WTC11 (cell line): ENCODE results near the gene ATP9A. TPM values are rescaled to one million over a fixed set of nuclear protein-coding genes. Genes with fewer than 3 reads are reported as not detected.
"Not testable (repeated sequence)": the region's sequence is repeated elsewhere in the genome, so short reads cannot be mapped to it uniquely, and the experiment has no call there.

Experiments
- ATAC-seq: fragments of 200-7000 bp; cut with Tn5 transposase; 2 replicates; pipeline ENCODE4 v1.10.0; 2021; ENCODE audit warnings: mild to moderate bottlenecking, moderate library complexity
- CTCF ChIA-PET: fragments of 300-600 bp; sonication (Branson Sonifier 250); formaldehyde crosslinking; loops from one replicate; lab custom pipeline; 2021; ENCODE audit warnings: antibody characterized with exemption; lab: Charles Lee
- POLR2A ChIA-PET: fragments of 350-600 bp; sonication (Branson Sonifier 250); formaldehyde crosslinking; loops from one replicate; lab custom pipeline; 2021; ENCODE audit warnings: antibody characterized with exemption; lab: Charles Lee
- DNase-seq: peaks from one replicate; pipeline ENCODE4 v3.0.0; 2021; ENCODE audit warnings: low spot score
- H3K27ac Mint-ChIP-seq: 2 replicates; pipeline ENCODE4 v1.8.0; 2021; ENCODE audit warnings: mixed read lengths
- H3K27me3 Mint-ChIP-seq: 2 replicates; pipeline ENCODE4 v1.8.0; 2021; ENCODE audit warnings: low read depth, mild to moderate bottlenecking, moderate library complexity, mixed read lengths
- H3K36me3 Mint-ChIP-seq: 2 replicates; pipeline ENCODE4 v1.8.0; 2021; ENCODE audit warnings: mixed read lengths
- H3K4me1 Mint-ChIP-seq: 2 replicates; pipeline ENCODE4 v1.8.0; 2022; ENCODE audit warnings: mixed read lengths
- H3K4me3 Mint-ChIP-seq: 2 replicates; pipeline ENCODE4 v1.8.0; 2021; ENCODE audit warnings: mild to moderate bottlenecking, moderate library complexity, mixed read lengths
- H3K9me3 Mint-ChIP-seq: 2 replicates; pipeline ENCODE4 v1.8.0; 2021; ENCODE audit warnings: mixed read lengths
- JAZF1 ChIP-seq: fragments of 250-450 bp; sonication (Bioruptor Pico); IDR thresholded peaks from 2 replicates; pipeline ENCODE4 v1.9.0; 2021; ENCODE audit warnings: moderate library complexity, mild to moderate bottlenecking, inconsistent platforms
- SOX15 ChIP-seq: fragments of 250-450 bp; sonication (Bioruptor Pico); IDR thresholded peaks from 2 replicates; pipeline ENCODE4 v1.9.0; 2021; ENCODE audit warnings: mild to moderate bottlenecking
- TCF7 ChIP-seq: sonication (generic); formaldehyde crosslinking; IDR thresholded peaks from 2 replicates; pipeline ENCODE4 v1.8.0; 2022; ENCODE audit warnings: mild to moderate bottlenecking, low read depth, missing genetic modification reagents, moderate library complexity
- TEAD4 ChIP-seq: sonication (generic); formaldehyde crosslinking; IDR thresholded peaks from 2 replicates; pipeline ENCODE4 v1.8.0; 2022; ENCODE audit warnings: mild to moderate bottlenecking, missing genetic modification reagents
- ZNF232 ChIP-seq: sonication (generic); formaldehyde crosslinking; IDR thresholded peaks from 2 replicates; pipeline ENCODE4 v1.8.0; 2022; ENCODE audit warnings: mild to moderate bottlenecking, missing genetic modification reagents
- total RNA-seq: library from RNA; stranded (reverse); gene quantifications from 3 replicates; pipeline ENCODE4 v1.2.3, GENCODE V29; 2021
- TF ChIP-seq, protein P1 (sequence below): fragments of 200-600 bp; IDR thresholded peaks from 2 replicates; pipeline ENCODE4 v1.8.0; 2022; ENCODE audit warnings: antibody characterized with exemption
- TF ChIP-seq, protein P2 (sequence below): fragments of 250-450 bp; sonication (Bioruptor Pico); IDR thresholded peaks from 2 replicates; pipeline ENCODE4 v1.9.0; 2021; ENCODE audit warnings: mild to moderate bottlenecking, borderline replicate concordance
- TF ChIP-seq, protein P3 (sequence below): sonication (generic); formaldehyde crosslinking; IDR thresholded peaks from 2 replicates; pipeline ENCODE4 v1.8.0; 2023; ENCODE audit warnings: missing genetic modification reagents
- TF ChIP-seq, protein P4 (sequence below): sonication (generic); formaldehyde crosslinking; IDR thresholded peaks from 2 replicates; pipeline ENCODE4 v1.8.1; 2022; ENCODE audit warnings: mild to moderate bottlenecking, missing genetic modification reagents, moderate library complexity, borderline replicate concordance
- TF ChIP-seq, protein P5 (sequence below): sonication (generic); formaldehyde crosslinking; IDR thresholded peaks from 2 replicates; pipeline ENCODE4 v1.8.0; 2022; ENCODE audit warnings: missing genetic modification reagents
- TF ChIP-seq, protein P6 (sequence below): sonication (generic); formaldehyde crosslinking; IDR thresholded peaks from 2 replicates; pipeline ENCODE4 v1.8.1; 2022; ENCODE audit warnings: low read depth, mild to moderate bottlenecking, moderate library complexity, missing genetic modification reagents, borderline replicate concordance
- TF ChIP-seq, protein P7 (sequence below): fragments of 250-450 bp; sonication (Bioruptor Pico); IDR thresholded peaks from 2 replicates; pipeline ENCODE4 v1.8.0; 2021; ENCODE audit warnings: mild to moderate bottlenecking
- TF ChIP-seq, protein P8 (sequence below): sonication (generic); formaldehyde crosslinking; IDR thresholded peaks from 2 replicates; pipeline ENCODE4 v1.8.1; 2023; ENCODE audit warnings: mild to moderate bottlenecking, missing genetic modification reagents, moderate library complexity

Gene ATP9A
- total RNA-seq, 1 experiment from 2014 or later, result 5.0 TPM

DNA sequence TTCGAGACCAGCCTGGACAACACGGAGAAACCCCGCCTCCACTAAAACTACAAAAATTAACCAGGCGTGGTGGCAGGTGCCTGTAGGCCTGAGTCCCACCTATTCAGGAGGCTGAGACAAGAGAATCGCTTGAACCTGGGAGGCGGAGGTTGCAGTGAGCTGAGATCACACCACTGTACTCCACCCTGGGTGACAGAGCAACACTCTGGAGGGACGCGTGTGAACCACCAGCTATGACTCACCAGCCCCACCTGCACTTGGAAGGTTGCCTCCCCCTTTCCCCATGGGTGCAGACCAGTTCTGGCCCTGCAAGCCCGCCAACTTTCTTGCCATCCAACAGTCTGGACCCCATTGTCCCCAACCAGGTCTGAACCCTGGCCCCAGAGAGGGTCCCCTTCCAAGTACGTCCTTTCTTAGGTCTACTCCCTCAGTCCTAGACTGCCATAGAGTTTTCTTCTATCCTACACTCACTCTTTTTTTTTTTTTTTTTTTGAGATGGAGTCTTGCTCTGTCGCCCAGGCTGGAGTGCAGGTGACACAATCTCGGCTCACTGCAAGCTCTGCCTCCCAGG is 29.2 kb downstream of the ATP9A start (continued):
- TF ChIP-seq, protein P1, sequence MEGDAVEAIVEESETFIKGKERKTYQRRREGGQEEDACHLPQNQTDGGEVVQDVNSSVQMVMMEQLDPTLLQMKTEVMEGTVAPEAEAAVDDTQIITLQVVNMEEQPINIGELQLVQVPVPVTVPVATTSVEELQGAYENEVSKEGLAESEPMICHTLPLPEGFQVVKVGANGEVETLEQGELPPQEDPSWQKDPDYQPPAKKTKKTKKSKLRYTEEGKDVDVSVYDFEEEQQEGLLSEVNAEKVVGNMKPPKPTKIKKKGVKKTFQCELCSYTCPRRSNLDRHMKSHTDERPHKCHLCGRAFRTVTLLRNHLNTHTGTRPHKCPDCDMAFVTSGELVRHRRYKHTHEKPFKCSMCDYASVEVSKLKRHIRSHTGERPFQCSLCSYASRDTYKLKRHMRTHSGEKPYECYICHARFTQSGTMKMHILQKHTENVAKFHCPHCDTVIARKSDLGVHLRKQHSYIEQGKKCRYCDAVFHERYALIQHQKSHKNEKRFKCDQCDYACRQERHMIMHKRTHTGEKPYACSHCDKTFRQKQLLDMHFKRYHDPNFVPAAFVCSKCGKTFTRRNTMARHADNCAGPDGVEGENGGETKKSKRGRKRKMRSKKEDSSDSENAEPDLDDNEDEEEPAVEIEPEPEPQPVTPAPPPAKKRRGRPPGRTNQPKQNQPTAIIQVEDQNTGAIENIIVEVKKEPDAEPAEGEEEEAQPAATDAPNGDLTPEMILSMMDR, result no peak

DNA sequence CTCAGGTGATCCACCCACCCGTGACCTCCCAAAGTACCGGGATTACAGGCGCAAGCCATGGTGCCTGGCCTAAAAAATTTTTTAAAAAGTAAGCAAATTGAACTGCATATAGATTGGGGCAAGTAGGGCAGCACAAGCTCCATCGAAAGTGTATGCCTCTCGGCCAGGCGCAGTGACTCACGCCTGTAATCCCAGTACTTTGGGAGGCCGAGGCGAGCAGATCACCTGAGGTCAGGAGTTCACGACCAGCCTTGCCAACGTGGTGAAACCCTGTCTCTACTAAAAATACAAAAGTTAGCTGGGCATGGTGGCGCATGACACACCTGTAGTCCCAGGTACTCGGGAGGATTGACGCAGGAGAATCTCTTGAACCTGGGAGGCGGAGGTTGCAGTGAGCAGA is 29.9 kb downstream of the ATP9A start:
- H3K4me1 Mint-ChIP-seq, ATAC-seq, CTCF ChIA-PET, DNase-seq, POLR2A ChIA-PET, H3K27ac Mint-ChIP-seq, H3K27me3 Mint-ChIP-seq, H3K9me3 Mint-ChIP-seq, H3K36me3 Mint-ChIP-seq, H3K4me3 Mint-ChIP-seq: not testable (repeated sequence)

DNA sequence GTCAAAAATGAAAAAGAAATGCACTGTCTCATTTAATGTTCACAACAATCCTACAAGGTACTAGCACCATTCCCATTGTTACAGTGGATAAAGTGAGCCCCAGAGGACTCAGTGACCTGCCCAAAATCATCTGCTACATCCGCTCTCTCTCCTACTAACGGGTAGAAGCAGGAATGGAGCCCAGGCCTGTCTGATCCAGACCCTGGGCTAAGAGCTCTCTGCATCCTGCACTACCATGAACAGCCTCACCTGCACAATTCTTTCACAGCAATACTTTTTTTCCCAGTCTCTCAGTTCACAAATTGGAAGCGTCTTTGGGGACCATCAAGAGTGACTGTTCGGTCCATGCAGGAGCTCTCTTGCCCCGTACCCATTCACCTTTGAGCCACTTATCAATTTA is 31.2 kb downstream of the ATP9A start:
- DNase-seq, result no peak
- no peak overlapping the region for H3K27ac Mint-ChIP-seq
- TF ChIP-seq, protein P2, sequence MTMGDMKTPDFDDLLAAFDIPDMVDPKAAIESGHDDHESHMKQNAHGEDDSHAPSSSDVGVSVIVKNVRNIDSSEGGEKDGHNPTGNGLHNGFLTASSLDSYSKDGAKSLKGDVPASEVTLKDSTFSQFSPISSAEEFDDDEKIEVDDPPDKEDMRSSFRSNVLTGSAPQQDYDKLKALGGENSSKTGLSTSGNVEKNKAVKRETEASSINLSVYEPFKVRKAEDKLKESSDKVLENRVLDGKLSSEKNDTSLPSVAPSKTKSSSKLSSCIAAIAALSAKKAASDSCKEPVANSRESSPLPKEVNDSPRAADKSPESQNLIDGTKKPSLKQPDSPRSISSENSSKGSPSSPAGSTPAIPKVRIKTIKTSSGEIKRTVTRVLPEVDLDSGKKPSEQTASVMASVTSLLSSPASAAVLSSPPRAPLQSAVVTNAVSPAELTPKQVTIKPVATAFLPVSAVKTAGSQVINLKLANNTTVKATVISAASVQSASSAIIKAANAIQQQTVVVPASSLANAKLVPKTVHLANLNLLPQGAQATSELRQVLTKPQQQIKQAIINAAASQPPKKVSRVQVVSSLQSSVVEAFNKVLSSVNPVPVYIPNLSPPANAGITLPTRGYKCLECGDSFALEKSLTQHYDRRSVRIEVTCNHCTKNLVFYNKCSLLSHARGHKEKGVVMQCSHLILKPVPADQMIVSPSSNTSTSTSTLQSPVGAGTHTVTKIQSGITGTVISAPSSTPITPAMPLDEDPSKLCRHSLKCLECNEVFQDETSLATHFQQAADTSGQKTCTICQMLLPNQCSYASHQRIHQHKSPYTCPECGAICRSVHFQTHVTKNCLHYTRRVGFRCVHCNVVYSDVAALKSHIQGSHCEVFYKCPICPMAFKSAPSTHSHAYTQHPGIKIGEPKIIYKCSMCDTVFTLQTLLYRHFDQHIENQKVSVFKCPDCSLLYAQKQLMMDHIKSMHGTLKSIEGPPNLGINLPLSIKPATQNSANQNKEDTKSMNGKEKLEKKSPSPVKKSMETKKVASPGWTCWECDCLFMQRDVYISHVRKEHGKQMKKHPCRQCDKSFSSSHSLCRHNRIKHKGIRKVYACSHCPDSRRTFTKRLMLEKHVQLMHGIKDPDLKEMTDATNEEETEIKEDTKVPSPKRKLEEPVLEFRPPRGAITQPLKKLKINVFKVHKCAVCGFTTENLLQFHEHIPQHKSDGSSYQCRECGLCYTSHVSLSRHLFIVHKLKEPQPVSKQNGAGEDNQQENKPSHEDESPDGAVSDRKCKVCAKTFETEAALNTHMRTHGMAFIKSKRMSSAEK, result no peak
- TF ChIP-seq, protein P3, sequence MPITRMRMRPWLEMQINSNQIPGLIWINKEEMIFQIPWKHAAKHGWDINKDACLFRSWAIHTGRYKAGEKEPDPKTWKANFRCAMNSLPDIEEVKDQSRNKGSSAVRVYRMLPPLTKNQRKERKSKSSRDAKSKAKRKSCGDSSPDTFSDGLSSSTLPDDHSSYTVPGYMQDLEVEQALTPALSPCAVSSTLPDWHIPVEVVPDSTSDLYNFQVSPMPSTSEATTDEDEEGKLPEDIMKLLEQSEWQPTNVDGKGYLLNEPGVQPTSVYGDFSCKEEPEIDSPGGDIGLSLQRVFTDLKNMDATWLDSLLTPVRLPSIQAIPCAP (CRISPR knock-in tag), result no peak
- TF ChIP-seq, protein P4, sequence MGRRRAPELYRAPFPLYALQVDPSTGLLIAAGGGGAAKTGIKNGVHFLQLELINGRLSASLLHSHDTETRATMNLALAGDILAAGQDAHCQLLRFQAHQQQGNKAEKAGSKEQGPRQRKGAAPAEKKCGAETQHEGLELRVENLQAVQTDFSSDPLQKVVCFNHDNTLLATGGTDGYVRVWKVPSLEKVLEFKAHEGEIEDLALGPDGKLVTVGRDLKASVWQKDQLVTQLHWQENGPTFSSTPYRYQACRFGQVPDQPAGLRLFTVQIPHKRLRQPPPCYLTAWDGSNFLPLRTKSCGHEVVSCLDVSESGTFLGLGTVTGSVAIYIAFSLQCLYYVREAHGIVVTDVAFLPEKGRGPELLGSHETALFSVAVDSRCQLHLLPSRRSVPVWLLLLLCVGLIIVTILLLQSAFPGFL, result no peak
- TF ChIP-seq, protein P5, sequence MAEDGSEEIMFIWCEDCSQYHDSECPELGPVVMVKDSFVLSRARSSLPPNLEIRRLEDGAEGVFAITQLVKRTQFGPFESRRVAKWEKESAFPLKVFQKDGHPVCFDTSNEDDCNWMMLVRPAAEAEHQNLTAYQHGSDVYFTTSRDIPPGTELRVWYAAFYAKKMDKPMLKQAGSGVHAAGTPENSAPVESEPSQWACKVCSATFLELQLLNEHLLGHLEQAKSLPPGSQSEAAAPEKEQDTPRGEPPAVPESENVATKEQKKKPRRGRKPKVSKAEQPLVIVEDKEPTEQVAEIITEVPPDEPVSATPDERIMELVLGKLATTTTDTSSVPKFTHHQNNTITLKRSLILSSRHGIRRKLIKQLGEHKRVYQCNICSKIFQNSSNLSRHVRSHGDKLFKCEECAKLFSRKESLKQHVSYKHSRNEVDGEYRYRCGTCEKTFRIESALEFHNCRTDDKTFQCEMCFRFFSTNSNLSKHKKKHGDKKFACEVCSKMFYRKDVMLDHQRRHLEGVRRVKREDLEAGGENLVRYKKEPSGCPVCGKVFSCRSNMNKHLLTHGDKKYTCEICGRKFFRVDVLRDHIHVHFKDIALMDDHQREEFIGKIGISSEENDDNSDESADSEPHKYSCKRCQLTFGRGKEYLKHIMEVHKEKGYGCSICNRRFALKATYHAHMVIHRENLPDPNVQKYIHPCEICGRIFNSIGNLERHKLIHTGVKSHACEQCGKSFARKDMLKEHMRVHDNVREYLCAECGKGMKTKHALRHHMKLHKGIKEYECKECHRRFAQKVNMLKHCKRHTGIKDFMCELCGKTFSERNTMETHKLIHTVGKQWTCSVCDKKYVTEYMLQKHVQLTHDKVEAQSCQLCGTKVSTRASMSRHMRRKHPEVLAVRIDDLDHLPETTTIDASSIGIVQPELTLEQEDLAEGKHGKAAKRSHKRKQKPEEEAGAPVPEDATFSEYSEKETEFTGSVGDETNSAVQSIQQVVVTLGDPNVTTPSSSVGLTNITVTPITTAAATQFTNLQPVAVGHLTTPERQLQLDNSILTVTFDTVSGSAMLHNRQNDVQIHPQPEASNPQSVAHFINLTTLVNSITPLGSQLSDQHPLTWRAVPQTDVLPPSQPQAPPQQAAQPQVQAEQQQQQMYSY (CRISPR knock-in tag), result no peak
- TF ChIP-seq, protein P6, sequence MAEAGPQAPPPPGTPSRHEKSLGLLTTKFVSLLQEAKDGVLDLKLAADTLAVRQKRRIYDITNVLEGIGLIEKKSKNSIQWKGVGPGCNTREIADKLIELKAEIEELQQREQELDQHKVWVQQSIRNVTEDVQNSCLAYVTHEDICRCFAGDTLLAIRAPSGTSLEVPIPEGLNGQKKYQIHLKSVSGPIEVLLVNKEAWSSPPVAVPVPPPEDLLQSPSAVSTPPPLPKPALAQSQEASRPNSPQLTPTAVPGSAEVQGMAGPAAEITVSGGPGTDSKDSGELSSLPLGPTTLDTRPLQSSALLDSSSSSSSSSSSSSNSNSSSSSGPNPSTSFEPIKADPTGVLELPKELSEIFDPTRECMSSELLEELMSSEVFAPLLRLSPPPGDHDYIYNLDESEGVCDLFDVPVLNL (CRISPR knock-in tag), result no peak
- TF ChIP-seq TEAD4 (CRISPR knock-in tag) (no peak), SOX15 (CRISPR knock-in tag) (no peak), JAZF1 (CRISPR knock-in tag) (no peak), ZNF232 (no peak), TCF7 (CRISPR knock-in tag) (no peak)
- TF ChIP-seq, protein P7, sequence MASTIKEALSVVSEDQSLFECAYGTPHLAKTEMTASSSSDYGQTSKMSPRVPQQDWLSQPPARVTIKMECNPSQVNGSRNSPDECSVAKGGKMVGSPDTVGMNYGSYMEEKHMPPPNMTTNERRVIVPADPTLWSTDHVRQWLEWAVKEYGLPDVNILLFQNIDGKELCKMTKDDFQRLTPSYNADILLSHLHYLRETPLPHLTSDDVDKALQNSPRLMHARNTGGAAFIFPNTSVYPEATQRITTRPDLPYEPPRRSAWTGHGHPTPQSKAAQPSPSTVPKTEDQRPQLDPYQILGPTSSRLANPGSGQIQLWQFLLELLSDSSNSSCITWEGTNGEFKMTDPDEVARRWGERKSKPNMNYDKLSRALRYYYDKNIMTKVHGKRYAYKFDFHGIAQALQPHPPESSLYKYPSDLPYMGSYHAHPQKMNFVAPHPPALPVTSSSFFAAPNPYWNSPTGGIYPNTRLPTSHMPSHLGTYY (CRISPR knock-in tag), result no peak
- TF ChIP-seq, protein P8, sequence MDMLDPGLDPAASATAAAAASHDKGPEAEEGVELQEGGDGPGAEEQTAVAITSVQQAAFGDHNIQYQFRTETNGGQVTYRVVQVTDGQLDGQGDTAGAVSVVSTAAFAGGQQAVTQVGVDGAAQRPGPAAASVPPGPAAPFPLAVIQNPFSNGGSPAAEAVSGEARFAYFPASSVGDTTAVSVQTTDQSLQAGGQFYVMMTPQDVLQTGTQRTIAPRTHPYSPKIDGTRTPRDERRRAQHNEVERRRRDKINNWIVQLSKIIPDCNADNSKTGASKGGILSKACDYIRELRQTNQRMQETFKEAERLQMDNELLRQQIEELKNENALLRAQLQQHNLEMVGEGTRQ (CRISPR knock-in tag), result no peak

More for the DNA sequence above, 31.2 kb downstream of the ATP9A start:
- no peaks in the 10 kb centered on the region for H3K27me3 Mint-ChIP-seq
- H3K9me3 Mint-ChIP-seq, result no peaks in the 10 kb centered on the region
- CTCF ChIA-PET, result no interaction called here
- POLR2A ChIA-PET, result no interaction called here
- H3K4me3 Mint-ChIP-seq, result no peak overlapping the region
- peaks cover 10% of the 10 kb centered on the region for H3K4me1 Mint-ChIP-seq
- H3K36me3 Mint-ChIP-seq, result no peaks in the 10 kb centered on the region
- no peak for ATAC-seq
